HepG2 (cell line): ENCODE measurements around the gene CASKIN1. TPM values are rescaled to one million over a fixed set of nuclear protein-coding genes. Genes with fewer than 3 reads are reported as not detected.

Source experiments
- CC2D1A ChIP-seq: sonication (generic); formaldehyde crosslinking; IDR thresholded peaks from 2 replicates; pipeline ENCODE4 v1.8.1; 2023; ENCODE audit warnings: mild to moderate bottlenecking, missing genetic modification reagents
- GABPB1 ChIP-seq: IDR thresholded peaks from 2 replicates; pipeline ENCODE4 v1.6.1; 2016; ENCODE audit warnings: mild to moderate bottlenecking, missing genetic modification reagents, moderate library complexity, missing compliant biosample characterization
- PHF21A ChIP-seq: sonication (generic); formaldehyde crosslinking; IDR thresholded peaks from 2 replicates; pipeline ENCODE4 v1.5.0; 2020; ENCODE audit warnings: mild to moderate bottlenecking, missing genetic modification reagents
- RBFOX2 ChIP-seq: fragments of 200-400 bp; formaldehyde crosslinking; IDR thresholded peaks from 2 replicates; pipeline ENCODE4 v1.6.1; 2017; ENCODE audit warnings: low read depth, mild to moderate bottlenecking, low read length
- ZNF143 ChIP-seq: sonication (generic); formaldehyde crosslinking; IDR thresholded peaks from 2 replicates; pipeline ENCODE4 v1.4.0; 2020; ENCODE audit warnings: missing genetic modification reagents
- polyA plus RNA-seq, 8 experiments: library from polyadenylated mRNA; depleted of rRNA in 3 of 8; stranded (reverse) in 7 of 8; unstranded in 1 of 8; fragments of >200 nt; fragmentation: Illumina TruSeq in 4 of 8; extraction: Trizol in 4 of 8; gene quantifications; 2 replicates each; pipeline versions ENCODE4 v1.2.1 to v1.2.3, GENCODE V29; 2011 to 2016; ENCODE audit warnings: low read depth in 4 of 8, missing spikeins in 1 of 8, mixed read lengths in 1 of 8; ENCODE audit not compliant: insufficient read depth in 1 of 8
- total RNA-seq, 5 experiments: library from RNA; depleted of rRNA; stranded (reverse); fragments of >200 nt; fragmentation: Illumina TruSeq; extraction: Trizol; gene quantifications; 2 replicates each; pipeline ENCODE4 v1.2.3, GENCODE V29; 2016; ENCODE audit warnings: low read depth in 1 of 5
- TF ChIP-seq, protein P1 (sequence below): sonication (generic); formaldehyde crosslinking; IDR thresholded peaks from 2 replicates; pipeline ENCODE4 v1.4.0; 2020; ENCODE audit warnings: mild to moderate bottlenecking, missing genetic modification reagents
- TF ChIP-seq, protein P2 (sequence below): sonication (generic); formaldehyde crosslinking; IDR thresholded peaks from 2 replicates; pipeline ENCODE4 v1.5.0; 2020; ENCODE audit warnings: mild to moderate bottlenecking, missing genetic modification reagents, borderline replicate concordance
- TF ChIP-seq, protein P3 (sequence below): sonication (generic); formaldehyde crosslinking; IDR thresholded peaks from 2 replicates; pipeline ENCODE4 v1.4.0; 2020; ENCODE audit warnings: missing genetic modification reagents
- TF ChIP-seq, protein P4 (sequence below): sonication (generic); formaldehyde crosslinking; IDR thresholded peaks from 2 replicates; pipeline ENCODE4 v1.4.0; 2020; ENCODE audit warnings: missing genetic modification reagents

The CASKIN1 gene
- total and polyA plus RNA-seq, 2 of the 13 experiments (the other 11 are each of a cell fraction or from before 2014, with no cell fraction given), result 1.2 to 2.2 TPM

- TF ChIP-seq, protein P1, sequence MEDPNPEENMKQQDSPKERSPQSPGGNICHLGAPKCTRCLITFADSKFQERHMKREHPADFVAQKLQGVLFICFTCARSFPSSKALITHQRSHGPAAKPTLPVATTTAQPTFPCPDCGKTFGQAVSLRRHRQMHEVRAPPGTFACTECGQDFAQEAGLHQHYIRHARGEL (CRISPR knock-in tag), result no peak
- TF ChIP-seq, protein P2, sequence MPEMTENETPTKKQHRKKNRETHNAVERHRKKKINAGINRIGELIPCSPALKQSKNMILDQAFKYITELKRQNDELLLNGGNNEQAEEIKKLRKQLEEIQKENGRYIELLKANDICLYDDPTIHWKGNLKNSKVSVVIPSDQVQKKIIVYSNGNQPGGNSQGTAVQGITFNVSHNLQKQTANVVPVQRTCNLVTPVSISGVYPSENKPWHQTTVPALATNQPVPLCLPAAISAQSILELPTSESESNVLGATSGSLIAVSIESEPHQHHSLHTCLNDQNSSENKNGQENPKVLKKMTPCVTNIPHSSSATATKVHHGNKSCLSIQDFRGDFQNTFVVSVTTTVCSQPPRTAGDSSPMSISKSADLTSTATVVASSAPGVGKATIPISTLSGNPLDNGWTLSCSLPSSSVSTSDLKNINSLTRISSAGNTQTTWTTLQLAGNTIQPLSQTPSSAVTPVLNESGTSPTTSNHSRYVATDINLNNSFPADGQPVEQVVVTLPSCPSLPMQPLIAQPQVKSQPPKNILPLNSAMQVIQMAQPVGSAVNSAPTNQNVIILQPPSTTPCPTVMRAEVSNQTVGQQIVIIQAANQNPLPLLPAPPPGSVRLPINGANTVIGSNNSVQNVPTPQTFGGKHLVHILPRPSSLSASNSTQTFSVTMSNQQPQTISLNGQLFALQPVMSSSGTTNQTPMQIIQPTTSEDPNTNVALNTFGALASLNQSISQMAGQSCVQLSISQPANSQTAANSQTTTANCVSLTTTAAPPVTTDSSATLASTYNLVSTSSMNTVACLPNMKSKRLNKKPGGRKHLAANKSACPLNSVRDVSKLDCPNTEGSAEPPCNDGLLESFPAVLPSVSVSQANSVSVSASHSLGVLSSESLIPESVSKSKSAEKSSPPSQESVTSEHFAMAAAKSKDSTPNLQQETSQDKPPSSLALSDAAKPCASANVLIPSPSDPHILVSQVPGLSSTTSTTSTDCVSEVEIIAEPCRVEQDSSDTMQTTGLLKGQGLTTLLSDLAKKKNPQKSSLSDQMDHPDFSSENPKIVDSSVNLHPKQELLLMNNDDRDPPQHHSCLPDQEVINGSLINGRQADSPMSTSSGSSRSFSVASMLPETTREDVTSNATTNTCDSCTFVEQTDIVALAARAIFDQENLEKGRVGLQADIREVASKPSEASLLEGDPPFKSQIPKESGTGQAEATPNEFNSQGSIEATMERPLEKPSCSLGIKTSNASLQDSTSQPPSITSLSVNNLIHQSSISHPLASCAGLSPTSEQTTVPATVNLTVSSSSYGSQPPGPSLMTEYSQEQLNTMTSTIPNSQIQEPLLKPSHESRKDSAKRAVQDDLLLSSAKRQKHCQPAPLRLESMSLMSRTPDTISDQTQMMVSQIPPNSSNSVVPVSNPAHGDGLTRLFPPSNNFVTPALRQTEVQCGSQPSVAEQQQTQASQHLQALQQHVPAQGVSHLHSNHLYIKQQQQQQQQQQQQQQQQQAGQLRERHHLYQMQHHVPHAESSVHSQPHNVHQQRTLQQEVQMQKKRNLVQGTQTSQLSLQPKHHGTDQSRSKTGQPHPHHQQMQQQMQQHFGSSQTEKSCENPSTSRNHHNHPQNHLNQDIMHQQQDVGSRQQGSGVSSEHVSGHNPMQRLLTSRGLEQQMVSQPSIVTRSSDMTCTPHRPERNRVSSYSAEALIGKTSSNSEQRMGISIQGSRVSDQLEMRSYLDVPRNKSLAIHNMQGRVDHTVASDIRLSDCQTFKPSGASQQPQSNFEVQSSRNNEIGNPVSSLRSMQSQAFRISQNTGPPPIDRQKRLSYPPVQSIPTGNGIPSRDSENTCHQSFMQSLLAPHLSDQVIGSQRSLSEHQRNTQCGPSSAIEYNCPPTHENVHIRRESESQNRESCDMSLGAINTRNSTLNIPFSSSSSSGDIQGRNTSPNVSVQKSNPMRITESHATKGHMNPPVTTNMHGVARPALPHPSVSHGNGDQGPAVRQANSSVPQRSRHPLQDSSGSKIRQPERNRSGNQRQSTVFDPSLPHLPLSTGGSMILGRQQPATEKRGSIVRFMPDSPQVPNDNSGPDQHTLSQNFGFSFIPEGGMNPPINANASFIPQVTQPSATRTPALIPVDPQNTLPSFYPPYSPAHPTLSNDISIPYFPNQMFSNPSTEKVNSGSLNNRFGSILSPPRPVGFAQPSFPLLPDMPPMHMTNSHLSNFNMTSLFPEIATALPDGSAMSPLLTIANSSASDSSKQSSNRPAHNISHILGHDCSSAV, result no peak
- TF ChIP-seq ZNF143 (CRISPR knock-in tag) (no peak), GABPB1 (CRISPR knock-in tag) (no peak), RBFOX2 (peak; percentile 40; the same call in 1 of the 2 replicates), PHF21A (CRISPR knock-in tag) (no peak), CC2D1A (CRISPR knock-in tag) (no peak)
- TF ChIP-seq, protein P3, sequence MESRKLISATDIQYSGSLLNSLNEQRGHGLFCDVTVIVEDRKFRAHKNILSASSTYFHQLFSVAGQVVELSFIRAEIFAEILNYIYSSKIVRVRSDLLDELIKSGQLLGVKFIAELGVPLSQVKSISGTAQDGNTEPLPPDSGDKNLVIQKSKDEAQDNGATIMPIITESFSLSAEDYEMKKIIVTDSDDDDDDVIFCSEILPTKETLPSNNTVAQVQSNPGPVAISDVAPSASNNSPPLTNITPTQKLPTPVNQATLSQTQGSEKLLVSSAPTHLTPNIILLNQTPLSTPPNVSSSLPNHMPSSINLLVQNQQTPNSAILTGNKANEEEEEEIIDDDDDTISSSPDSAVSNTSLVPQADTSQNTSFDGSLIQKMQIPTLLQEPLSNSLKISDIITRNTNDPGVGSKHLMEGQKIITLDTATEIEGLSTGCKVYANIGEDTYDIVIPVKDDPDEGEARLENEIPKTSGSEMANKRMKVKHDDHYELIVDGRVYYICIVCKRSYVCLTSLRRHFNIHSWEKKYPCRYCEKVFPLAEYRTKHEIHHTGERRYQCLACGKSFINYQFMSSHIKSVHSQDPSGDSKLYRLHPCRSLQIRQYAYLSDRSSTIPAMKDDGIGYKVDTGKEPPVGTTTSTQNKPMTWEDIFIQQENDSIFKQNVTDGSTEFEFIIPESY (CRISPR knock-in tag), result 0 out of 2 replicates have a peak, but pooled peaks have one; percentile 49
- TF ChIP-seq, protein P4, sequence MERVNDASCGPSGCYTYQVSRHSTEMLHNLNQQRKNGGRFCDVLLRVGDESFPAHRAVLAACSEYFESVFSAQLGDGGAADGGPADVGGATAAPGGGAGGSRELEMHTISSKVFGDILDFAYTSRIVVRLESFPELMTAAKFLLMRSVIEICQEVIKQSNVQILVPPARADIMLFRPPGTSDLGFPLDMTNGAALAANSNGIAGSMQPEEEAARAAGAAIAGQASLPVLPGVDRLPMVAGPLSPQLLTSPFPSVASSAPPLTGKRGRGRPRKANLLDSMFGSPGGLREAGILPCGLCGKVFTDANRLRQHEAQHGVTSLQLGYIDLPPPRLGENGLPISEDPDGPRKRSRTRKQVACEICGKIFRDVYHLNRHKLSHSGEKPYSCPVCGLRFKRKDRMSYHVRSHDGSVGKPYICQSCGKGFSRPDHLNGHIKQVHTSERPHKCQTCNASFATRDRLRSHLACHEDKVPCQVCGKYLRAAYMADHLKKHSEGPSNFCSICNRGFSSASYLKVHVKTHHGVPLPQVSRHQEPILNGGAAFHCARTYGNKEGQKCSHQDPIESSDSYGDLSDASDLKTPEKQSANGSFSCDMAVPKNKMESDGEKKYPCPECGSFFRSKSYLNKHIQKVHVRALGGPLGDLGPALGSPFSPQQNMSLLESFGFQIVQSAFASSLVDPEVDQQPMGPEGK, result no peak
Observed at GRCh38 chr16:2243031-2243528, 46.7 kb upstream of the CASKIN1 start (continued).
